ENCODE data around the gene GDPGP1.
"Not testable (repeated sequence)": the region's sequence is repeated elsewhere in the genome, so short reads cannot be mapped to it uniquely, and the experiment has no call there.

The GDPGP1 gene

DNA sequence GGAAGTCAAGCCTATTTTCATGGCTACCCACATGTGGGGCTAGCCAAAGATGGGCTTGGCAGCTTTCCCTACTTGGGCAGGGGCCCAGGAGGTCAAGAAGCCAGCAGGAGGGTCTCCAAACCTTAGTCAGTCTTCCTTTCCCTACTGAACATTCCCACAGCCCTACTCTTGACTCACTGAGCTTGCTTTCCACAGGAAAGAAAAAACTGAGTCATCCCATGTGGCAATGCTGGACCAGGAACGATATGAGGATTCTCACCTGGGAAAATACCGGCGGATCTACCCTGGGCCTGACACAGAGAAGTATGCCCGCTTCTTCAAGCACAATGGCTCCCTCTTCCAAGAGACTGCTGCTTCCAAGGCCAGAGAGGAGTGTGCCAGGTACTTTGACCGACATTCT, 27.8 kb downstream of the GDPGP1 start:
- DNase-seq (ENCODE audit: low read depth): no peak

DNA sequence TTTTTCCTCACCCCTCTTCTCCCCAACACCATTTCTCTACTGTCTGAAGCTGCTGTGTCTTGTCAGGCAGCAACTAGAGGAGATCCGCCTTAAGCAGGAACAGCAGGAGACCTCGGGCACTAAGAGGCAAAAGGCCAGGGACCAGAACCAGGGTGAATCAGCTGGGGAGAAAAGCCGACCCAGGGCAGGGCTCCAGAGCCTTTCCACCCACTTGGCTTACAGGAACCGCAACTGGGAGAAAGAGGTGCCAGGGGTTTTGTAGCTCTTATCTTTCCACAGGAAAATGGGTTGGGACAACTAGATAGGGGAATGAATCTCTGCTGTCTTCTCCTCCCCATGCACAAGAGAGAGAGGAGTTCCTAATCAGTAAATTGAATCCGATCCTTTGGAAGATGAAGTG, 28.4 kb downstream of the GDPGP1 start:
- DNase-seq (ENCODE audit: low read depth): no peak

DNA sequence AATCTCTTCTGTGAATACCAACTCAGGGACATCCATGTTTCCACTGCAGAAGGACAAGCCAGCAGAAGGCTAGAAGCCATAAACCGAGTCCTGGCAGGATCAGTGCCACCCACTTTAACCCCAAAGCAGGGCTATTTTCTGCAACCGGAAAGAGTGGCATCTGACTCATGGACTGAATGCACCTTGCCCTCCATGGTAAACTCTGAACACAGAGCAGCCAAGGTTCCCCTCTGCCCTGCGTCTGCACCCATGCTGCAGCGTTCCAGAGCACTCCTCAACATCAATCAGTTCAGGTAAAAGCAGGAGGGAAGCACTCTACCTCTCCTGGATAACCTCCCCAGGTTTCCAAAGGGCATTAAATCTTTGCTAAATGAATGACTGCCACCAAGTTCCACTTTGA, 30.7 kb downstream of the GDPGP1 start:
- no peak for DNase-seq (ENCODE audit: low read depth)

DNA sequence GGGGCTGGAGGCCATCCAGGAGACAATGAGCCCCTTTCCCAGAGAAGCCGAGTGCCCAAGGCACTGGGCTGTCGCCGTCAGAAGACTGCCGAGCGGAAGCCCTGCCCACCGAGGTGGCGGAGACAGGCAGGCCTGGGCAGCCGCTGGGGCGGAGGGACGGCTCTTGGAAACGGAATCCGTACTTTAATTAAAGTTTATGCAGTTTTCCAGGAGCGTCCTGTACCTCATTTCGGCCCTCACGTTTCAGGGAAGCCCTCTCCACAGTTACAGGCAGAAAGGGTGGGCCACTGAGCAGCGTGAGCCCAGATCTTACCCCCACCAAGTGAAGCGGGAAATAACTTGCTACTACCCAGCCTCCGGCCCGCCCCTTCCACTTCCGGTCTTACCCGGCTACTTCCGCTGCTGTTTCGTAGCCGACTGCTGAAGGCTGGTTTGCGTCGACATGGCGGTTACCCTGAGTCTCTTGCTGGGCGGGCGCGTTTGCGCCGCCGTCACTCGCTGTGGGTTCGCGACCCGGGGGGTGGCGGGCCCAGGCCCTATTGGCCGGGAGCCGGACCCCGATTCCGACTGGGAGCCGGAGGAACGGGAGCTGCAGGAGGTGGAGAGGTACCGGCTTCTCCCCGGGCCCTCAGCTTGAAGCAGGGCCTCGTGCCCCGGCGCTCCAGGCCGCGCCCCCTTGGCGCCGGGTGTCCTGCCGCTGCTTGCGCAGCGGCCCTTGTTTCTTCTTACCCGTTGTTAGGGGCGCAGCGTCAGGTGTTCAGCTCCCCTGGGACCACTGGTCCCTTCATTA, 31.5 kb downstream of the GDPGP1 start, which contains the start of gene NGRN:
Gene NGRN (plus strand): TSS at position 402 of the 790 bp plus-strand sequence. CDS start 41 bp downstream, at position 443.
- DNase-seq (ENCODE audit: low read depth): peak; percentile 80

DNA sequence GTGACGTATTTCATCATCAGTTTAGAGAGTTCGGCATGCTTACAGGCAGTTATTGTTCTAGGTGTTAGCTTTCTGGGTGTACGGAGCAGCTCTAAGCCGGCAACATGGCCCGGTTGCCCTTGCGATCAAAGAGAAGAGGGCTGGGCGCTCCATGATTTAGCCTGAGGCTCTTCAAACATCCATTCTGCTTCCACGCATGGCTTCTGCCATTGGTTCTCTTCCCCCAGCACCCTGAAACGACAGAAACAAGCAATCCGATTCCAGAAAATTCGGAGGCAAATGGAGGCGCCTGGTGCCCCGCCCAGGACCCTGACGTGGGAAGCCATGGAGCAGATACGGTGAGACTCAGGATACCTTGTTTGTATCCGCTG, 32.0 kb downstream of the GDPGP1 start:
- DNase-seq (ENCODE audit: low read depth): no peak

DNA sequence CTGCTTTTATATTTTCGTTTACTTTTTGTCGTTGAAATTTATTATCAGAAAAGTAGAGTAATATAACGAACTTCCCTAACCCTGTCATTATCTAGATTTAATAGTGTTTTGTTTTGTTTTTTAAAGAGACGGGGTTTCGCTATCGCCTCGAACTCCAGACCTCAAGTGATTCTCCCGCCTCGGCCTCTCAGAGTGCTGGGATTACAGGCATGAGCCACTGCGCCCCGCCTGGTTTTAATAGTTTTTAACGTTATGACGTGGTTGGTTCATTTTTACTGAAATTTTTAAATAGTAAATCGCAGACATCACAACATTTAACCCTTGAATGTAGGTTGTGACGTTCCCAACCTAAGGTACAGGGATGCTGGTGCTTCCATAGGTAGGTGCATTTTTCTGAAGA, 32.5 kb downstream of the GDPGP1 start:
- DNase-seq (ENCODE audit: low read depth): no peak

DNA sequence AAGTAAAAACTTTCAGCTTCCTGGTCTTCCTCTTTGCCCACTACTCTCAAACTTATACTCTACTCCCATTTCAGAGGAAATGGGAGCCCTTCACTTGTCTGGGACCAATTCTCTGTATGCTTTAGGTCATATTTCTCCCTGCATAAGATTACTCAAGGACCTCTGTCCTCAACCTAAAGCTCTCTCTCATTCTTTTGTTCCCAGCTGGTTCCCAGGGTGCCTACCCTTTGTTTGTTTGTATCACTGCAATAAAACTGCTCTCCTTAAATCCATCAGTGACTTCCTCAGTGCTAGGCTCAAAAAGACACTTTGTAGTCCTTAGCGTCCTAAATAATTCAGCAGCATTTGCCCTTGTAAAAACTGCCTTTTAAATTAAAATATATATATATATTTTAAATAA, 34.4 kb downstream of the GDPGP1 start:
- DNase-seq (ENCODE audit: low read depth): no peak

DNA sequence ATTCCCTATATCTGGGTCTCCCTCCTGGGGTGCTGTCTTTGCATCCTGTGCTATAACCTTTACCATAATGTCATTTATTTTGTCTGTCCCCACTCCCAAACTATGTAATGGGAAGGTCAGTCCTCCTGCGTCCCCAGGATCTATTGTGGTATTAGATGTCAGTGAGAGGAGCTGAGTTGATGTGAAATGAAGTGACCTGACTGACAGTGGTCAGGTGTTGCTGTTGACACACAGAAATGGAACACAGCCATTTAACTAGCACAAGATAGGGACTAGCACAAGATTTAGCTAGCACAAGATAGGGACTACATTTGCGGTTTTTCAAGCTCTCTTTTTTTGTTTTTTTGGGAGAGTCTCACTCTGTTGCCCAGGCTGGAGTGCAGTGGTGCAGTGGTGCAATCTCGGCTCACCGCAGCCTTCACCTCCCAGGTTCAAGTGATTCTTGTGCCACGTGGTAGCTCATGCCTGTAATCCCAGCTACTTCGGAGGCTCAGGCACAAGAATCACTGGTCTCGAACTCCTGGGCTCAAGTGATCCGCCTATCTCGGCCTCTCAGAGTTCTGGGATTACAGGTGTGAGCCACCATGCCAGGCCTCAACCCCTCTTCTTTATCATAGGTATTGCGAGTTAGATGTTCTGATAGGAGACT, 36.6 kb downstream of the GDPGP1 start:
- no peak for DNase-seq (ENCODE audit: low read depth)

DNA sequence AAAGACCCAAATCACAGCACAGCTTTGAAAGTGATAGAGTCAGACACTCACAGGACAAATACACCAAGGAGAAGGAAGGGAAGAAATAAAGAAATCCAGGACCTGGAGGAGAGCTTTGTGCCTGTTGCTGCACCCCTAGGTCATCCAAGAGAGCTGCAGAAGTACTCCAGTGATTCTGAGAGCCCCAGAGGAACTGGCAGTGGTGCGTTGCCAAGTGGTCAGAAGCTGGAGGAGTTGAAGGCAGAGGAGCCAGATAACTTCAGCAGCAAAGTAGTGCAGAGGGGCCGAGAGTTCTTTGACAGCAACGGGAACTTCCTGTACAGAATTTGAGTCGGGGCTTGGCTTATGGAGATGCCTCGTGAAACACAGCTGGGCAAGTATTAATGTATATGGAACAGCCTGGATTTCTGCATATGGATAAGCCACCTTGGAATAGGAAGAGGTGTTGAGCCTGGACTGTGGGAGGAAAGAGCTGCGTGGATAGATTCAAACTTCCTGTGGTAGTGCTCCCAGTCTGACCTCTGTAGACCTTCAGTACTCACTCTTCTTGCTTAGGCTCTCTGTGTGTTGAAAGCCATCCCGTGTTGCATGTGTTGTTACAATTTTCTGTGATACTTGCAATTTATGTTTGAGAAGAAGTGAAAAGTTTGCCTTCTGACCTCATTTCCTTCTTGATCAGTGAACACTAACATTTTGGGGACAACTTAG, 37.6 kb downstream of the GDPGP1 start:
- no peak for DNase-seq (ENCODE audit: low read depth)

DNA sequence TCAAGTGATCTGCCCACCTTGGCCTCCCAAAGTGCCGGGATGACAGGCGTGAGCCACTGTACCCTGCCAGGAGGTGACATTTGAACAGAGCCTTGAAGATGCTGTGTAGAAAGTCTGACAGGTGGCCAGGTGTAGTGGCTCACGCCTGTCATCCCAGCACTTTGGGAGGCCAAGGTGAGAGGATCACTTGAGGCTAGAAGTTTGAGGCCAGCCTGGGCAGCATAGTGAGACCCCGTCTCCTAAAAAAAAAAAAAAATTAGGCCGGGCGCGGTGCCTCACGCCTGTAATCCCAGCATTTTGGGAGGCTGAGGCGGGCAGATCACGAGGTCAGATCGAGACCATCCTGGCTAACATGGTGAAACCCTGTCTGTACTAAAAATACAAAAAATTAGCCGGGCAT, 44.5 kb downstream of the GDPGP1 start:
- DNase-seq (ENCODE audit: low read depth): not testable (repeated sequence)

DNA sequence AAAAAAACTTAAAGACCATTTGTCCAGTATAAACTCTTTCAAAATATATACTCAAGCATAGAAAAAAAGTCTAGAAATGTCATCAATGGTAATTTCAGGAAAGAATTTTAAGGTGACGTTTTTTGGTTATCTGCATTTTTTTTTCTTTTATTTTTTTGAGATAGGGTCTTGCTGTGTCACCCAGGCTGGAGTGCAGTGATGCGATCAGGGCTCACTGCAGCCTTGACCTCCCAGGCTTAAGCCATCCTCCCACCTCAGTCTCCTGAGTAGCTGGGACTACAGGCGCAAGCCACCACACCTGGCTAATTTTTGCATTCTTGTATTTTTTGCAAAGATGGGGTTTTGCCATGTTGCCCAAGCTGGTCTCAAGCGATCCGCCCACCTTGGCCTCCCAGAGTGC, 46.7 kb downstream of the GDPGP1 start:
- not testable (repeated sequence) for DNase-seq (ENCODE audit: low read depth)

DNA sequence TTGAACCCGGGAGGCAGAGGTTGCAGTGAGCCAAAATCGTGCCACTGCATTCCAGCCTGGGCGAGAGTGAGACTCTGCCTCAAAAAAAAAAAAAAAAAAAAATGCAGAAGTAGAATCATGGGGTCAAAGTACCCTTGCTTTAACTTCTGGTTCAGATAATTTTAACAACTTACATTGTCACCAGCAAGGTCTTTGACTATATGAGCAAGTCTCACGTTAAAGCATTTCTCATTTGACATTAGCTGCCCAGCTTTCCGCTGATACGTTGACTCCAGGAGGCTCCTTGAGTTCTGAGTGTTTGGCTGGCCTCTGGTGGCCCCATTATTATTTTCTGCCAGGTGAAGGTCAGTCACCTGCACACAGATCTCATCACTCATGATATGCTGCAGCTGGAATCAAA, 47.6 kb downstream of the GDPGP1 start:
- not testable (repeated sequence) for DNase-seq (ENCODE audit: low read depth)

DNA sequence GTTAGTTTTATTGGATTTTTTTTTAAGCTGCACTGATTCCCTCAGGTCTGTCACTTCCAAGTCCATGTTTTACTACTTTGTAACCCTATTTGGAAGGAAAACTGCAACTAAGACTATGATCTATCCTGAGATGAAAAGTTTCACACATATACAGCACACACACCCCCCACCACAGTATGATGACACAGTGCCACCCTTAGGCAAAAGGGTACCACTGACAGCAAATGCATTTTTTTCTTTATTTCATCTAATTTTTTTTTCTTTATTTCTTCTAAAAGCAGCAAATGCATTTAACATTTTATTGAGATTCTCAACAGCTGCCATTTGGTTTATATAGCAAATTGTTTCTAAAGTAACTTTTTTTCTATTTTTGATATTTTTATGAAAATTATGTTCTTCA, 52.7 kb downstream of the GDPGP1 start:
- DNase-seq (ENCODE audit: low read depth): peak; percentile 27

DNA sequence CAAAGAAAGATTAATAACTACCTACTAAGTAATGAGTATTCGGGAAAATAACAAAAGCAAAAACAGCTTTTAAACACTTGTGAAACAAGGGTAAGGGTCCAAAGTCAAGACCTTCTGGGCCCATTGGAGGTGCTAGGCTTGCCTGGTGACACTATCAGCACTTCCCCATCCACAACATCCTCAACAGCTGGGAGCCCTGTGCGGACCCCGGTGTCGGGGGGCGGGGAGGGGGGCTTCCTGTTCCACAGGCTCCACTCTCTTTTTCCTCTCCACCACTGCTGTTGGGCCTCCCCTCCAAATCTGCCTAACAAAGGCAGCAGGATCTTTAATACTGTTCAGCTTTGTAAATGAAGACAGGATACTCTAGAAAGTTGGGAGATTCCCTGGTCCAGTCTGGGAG, 53.1 kb downstream of the GDPGP1 start:
- DNase-seq (ENCODE audit: low read depth): no peak

DNA sequence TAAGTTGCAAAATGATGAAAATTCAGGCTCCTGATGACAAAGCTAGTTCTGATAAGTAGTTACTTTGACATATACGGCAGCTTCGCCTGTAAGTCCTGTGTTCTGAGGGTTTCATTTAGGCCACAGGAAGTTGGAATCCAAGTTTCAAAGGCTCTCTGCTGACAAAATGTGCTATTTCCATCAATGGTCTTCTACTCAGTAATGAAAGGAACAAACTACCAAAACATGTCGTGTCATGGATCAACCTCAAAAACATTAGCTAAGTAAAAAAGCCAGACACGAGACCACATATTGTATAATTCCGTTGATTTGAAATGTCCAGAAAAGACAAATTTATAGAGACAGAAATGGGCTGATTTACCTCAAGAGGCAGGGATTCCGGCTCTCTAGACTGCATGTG, 53.9 kb downstream of the GDPGP1 start:
- no peak for DNase-seq (ENCODE audit: low read depth)

DNA sequence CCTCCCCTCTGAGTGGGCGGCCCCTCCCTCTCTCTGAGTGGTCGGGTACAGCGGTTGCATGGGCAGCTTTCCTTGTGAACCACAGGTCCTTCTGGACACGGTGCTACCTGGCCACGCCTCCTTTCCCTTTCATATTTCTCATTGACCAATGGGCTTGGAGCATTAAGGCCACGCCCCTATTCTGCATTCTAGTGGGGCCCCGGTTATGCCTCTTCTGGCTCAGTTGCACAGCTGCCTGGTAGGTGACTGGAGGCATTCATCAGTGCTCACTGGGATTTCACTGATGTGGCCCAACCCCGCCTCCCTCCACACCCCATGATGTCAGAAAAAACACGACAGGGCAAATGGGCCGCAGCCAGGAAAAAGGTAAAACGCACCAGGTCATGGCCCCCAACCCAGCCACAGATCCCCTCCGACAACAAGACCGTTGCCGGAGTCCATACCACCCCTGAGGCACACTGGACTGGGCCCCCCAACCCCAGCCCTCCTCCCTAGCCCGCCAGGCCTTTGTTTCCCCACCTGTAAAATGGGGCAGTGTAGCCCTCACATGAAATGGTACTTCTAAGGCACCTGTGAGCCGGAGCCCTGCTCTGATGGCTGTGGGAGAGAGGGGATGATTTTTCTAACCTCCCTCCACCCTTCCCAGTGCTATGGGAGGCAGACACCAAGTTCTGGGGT, 57.8 kb downstream of the GDPGP1 start:
- DNase-seq (ENCODE audit: low read depth): no peak

DNA sequence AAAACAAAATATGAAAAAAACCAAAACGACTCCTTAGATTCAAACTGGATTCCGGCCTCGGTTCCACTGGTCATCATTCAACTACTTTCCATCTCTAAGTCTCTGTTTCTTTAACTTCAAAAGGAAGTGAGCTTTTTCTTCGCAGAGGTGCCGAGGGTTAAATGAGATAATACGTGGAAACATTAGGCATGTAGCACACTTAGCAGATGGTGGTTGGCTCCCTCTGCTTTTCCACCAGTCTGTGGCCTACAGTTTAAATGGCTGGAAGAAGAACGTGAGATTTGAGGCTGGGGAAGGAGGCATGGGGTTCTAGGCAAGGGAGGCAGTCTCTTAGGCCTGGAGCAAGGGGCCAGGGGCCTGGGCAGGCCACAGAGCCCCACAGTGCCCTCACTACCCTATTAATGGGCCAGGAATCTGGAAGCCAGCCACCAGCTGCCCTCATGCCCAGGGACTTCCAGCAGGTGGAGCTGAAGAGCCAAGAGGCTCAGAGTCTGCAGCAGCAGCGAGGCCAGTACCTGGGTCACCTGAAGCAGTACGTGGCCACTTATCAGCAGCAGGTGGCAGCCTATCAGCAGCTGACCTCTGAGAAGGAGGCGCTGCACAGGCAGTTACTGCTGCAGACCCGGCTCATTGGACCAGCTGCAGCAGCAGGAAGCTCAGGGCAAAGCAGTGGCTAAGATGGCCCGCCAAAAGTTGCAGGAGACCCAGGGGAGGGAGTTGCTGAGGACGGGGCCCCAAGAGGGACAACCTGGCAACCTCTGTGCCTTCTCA, 59.2 kb downstream of the GDPGP1 start:
- peak; percentile 63 for DNase-seq (ENCODE audit: low read depth)

DNA sequence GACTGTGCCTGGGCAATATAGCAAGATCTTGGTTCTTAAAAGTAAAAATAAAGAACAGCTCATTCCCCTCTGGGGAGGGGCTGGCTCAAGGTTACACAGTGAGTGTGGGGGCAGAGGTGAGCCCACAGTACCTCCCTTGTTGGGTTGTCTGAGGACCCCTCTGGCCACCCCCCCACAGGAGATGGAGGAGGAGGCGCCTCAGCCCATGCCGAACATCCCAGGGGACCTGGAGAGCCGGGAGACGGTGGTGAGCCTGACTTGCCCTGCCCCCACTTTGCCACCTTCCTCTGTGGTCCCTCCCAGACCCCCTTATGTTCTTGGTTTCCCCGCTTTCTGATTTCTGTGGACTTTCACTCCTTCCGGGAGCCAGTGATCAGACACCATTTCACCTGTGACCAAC, 60.1 kb downstream of the GDPGP1 start:
- no peak for DNase-seq (ENCODE audit: low read depth)

DNA sequence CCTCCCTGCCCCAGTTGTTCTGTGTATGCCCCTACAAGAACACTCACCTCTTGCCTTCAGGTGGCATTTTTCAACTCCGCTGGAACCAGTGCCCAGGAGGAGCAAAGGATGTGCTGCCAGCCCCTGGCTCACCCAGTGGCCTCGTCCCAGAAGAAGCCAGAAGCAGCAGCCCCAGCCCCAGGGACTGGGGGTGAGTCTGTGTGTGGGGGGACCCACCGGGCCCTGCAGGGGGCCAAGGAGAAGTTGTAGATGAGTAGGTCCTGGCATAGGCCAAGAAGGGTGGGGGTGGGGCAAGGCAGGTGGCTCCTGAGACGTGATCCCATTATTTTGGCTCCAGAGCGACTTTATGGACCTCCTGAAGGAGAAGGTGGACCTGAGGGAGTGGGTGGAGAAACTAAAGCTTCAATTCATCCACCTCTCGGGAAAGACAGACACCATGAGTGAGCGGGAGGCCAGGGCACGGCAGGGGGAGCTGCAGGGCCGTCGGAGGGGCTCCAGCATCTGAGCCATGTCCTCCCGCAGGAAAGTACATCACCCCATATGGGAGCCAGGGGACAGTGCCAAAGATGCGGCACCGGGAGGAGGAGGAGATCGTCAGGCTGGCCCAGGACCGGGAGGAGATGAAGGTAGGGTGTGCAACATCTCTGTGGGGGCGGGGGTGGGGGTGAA, 60.7 kb downstream of the GDPGP1 start:
- no peak for DNase-seq (ENCODE audit: low read depth)

DNA sequence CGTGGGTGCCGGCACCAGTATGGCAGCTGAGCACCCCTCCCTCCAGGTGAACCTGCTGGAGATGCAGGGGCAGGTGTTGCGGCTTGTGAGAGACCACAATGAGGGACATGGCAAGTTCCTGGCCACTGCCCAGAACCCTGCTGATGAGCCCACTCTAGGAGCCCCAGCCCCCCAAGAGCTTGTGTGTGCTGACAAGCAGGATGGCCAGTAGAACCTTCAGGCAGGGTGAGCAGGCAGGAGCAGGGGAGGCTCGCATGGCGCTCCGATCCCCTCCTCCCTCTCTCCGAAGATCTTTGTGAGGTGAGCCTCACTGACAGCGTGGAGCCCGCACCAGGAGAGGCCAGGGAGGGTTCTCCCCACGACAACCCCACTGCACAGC, 61.2 kb downstream of the GDPGP1 start:
- no peak for DNase-seq (ENCODE audit: low read depth)

Data from activated T-cell treated with anti-CD3 and anti-CD28 coated beads for 1 hour (primary cell).